Thoracic aorta (tissue), 2 donors: Measurements from ENCODE around the gene TBL2. TPM values are rescaled to one million over a fixed set of nuclear protein-coding genes. Genes with fewer than 3 reads are reported as not detected.
A peak's percentile ranks its signal among the peaks of the same experiment; 100 is the strongest.

Source experiments
- ATAC-seq: fragments of 150-250 bp; one replicate; pipeline ENCODE4 v1.8.0; 2017; ENCODE audit warnings: low read depth; ENCODE audit not compliant: insufficient number of reproducible peaks, low FRiP score
- DNase-seq: peaks from one replicate; pipeline ENCODE4 v3.0.0-alpha.2; 2020; ENCODE audit warnings: low spot score
- H3K27ac ChIP-seq, 2 donors: fragments of 200-600 bp; sonication (generic); 1 replicate in 1 of 2; 2 replicates in 1 of 2; pipeline ENCODE4 v1.5.1; 2016; ENCODE audit warnings: mild to moderate bottlenecking in 2 of 2, moderate library complexity in 2 of 2
- H3K27me3 ChIP-seq: fragments of 200-600 bp; sonication (generic); replicated peaks from 2 replicates; pipeline ENCODE4 v1.6.0; 2016; ENCODE audit warnings: mild to moderate bottlenecking; ENCODE audit not compliant: insufficient read depth
- H3K36me3 ChIP-seq: fragments of 200-600 bp; sonication (generic); one replicate; pipeline ENCODE4 v1.5.1; 2016
- H3K4me1 ChIP-seq, 2 donors: fragments of 200-600 bp; sonication (generic); 1 replicate in 1 of 2; 2 replicates in 1 of 2; pipeline versions ENCODE4 v1.5.1 to v1.6.0; 2016; ENCODE audit warnings: low read depth in 2 of 2, mild to moderate bottlenecking in 1 of 2; ENCODE audit not compliant: control insufficient read depth in 1 of 2
- H3K4me3 ChIP-seq: fragments of 200-600 bp; sonication (generic); 2 replicates; pipeline ENCODE4 v1.5.1; 2016; ENCODE audit warnings: mild to moderate bottlenecking
- H3K9me3 ChIP-seq: fragments of 200-600 bp; sonication (generic); 2 replicates; pipeline ENCODE4 v1.5.1; 2016
- total RNA-seq, 2 donors: library from RNA; depleted of rRNA; stranded (reverse); fragments of >200 nt; gene quantifications; one replicate each; pipeline versions ENCODE4 v1.1.0 to v1.2.3, GENCODE V29; 2016
- TF ChIP-seq, protein P1 (sequence below): fragments of 200-600 bp; sonication (generic); IDR thresholded peaks from one replicate; pipeline ENCODE4 v1.5.1; 2019; ENCODE audit warnings: antibody characterized with exemption

TBL2 gene
- total RNA-seq, 2 donors from 2014 or later = 17.1 to 31.7 TPM

DNA sequence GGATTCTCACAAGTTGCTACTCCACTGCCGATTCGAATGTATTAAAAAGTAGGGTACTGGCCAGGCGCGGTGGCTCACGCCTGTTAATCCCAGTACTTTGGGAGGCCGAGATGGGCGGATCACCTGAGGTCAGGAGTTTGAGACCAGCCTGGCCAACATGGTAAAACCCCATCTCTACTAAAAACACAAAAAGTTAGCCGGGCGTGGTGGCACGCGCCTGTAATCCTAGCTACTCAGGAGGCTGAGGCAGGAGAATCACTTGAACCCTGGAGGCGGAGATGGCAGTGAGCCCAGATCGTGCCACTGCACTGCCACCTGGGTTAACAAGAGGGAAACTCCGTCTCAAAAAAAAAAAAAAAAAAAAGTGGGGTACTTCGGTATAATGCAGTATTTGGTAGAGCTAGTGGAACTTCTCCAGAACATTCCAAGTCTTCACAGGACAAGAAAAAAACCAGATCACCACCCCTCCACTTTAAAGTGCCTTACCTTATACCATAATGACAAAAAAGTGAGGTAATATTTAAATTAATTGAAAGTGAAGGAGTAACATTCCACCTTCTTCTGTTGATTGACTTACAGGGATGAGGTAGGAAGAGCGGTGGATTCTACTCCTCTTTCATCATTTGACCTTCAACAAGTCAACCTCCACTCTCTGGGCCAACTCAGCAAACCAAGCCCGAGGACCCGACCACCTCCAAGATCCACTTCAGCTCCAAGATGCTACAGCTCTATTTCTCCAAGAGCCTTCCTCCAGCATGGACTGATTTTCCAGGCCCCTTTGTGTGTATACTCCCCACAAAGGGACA, 58.3 kb downstream of the TBL2 start:
- peaks cover 7% of the 10 kb centered on the region for H3K36me3 ChIP-seq
- H3K27me3 ChIP-seq = no peaks in the 10 kb centered on the region
- peaks cover 21 to 48% of the 10 kb centered on the region in 2 donors for H3K4me1 ChIP-seq
- no peaks in the 10 kb centered on the region for H3K9me3 ChIP-seq
- TF ChIP-seq, protein P1, sequence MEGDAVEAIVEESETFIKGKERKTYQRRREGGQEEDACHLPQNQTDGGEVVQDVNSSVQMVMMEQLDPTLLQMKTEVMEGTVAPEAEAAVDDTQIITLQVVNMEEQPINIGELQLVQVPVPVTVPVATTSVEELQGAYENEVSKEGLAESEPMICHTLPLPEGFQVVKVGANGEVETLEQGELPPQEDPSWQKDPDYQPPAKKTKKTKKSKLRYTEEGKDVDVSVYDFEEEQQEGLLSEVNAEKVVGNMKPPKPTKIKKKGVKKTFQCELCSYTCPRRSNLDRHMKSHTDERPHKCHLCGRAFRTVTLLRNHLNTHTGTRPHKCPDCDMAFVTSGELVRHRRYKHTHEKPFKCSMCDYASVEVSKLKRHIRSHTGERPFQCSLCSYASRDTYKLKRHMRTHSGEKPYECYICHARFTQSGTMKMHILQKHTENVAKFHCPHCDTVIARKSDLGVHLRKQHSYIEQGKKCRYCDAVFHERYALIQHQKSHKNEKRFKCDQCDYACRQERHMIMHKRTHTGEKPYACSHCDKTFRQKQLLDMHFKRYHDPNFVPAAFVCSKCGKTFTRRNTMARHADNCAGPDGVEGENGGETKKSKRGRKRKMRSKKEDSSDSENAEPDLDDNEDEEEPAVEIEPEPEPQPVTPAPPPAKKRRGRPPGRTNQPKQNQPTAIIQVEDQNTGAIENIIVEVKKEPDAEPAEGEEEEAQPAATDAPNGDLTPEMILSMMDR = no peak
- DNase-seq = no peak
- ATAC-seq = no peak
- H3K4me3 ChIP-seq = peak overlapping the region; percentile 92
- H3K27ac ChIP-seq = peak overlapping the region; percentile 4 to 87

DNA sequence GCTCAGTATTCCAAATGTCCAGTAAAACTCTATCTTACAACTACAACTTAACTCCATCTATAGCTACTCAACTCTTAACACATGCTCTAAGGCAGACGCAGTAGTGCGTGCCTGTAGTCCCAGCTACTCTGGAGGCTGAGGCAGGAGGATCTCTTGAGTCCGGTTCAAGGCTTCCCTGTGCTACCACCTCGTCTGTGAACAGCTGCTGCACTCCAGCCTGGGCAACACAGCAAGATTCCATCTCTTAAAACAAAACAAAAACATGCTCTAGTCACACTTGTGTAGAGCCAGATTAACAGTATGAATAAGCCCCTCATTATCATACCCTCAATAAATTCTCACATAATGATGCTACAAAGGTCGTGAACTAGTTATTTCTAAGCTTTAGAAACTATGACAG, 59.9 kb downstream of the TBL2 start:
- H3K36me3 ChIP-seq = peaks cover 12% of the 10 kb centered on the region
- DNase-seq (no peak), ATAC-seq (no peak)
- peaks cover 21 to 58% of the 10 kb centered on the region in 2 donors for H3K4me1 ChIP-seq
- no peak overlapping the region for H3K4me3 ChIP-seq
- TF ChIP-seq, protein P1 = no peak
- no peaks in the 10 kb centered on the region for H3K27me3 ChIP-seq
- H3K27ac ChIP-seq = no peak overlapping the region
- no peaks in the 10 kb centered on the region for H3K9me3 ChIP-seq

Other genes starting within 250 kb of the TBL2 start
- under 1 TPM in 1 of 2 donors, not detected in 1; 0.41 TPM for gene FZD9, start 144.8 kb downstream of the TBL2 start, total RNA-seq
- gene BAZ1B, start 56.3 kb downstream of the TBL2 start, total RNA-seq = 10 to 100 TPM; 43.9 to 65.3 TPM
- gene BCL7B, start 20.9 kb downstream of the TBL2 start, total RNA-seq = 100 to 1,000 TPM in 1 of 2 donors, 10 to 100 TPM in 1; 99.8 to 129 TPM
- gene MLXIPL, start 45.9 kb upstream of the TBL2 start, total RNA-seq = 10 to 100 TPM in 1 of 2 donors, 1 to 10 TPM in 1; 6.4 to 36.4 TPM
- gene VPS37D, start 89.3 kb upstream of the TBL2 start, total RNA-seq = 1 to 10 TPM in 1 of 2 donors, under 1 TPM in 1; 0.92 to 1.2 TPM
- gene DNAJC30, start 104.9 kb upstream of the TBL2 start, total RNA-seq = 1 to 10 TPM; 3.9 to 7.8 TPM
- gene BUD23, start 105.0 kb upstream of the TBL2 start, total RNA-seq = 10 to 100 TPM; 36.9 to 51.0 TPM
- 10 to 100 TPM; 10.3 to 16.8 TPM for gene STX1A, start 141.1 kb upstream of the TBL2 start, total RNA-seq
- gene ABHD11, start 160.2 kb upstream of the TBL2 start, total RNA-seq = 10 to 100 TPM in 1 of 2 donors, 1 to 10 TPM in 1; 2.5 to 16.9 TPM
- not detected for gene CLDN3, start 191.7 kb upstream of the TBL2 start, total RNA-seq